SK-N-SH treated with all-trans-retinoic acid at 6 μM for 48 hours (cell line): ENCODE measurements around the gene STRBP.

Source experiments
- ARNTL ChIP-seq: fragments of 450-650 bp; formaldehyde crosslinking; IDR thresholded peaks from 2 replicates; pipeline ENCODE4 v1.5.0; 2020; ENCODE audit warnings: low read depth, mild to moderate bottlenecking, moderate library complexity, borderline replicate concordance
- CREB5 ChIP-seq: fragments of 250-450 bp; sonication (Bioruptor Pico); IDR thresholded peaks from 2 replicates; pipeline ENCODE4 v1.5.1; 2020; ENCODE audit warnings: low read depth, mild to moderate bottlenecking, moderate library complexity
- CSDC2 ChIP-seq: fragments of 250-450 bp; sonication (Bioruptor Pico); IDR thresholded peaks from 2 replicates; pipeline ENCODE4 v1.5.0; 2020; ENCODE audit warnings: mild to moderate bottlenecking, moderate library complexity
- ESRRG ChIP-seq: fragments of 250-450 bp; sonication (Bioruptor Pico); IDR thresholded peaks from 2 replicates; pipeline ENCODE4 v1.6.1; 2021; ENCODE audit warnings: mild to moderate bottlenecking
- GLIS3 ChIP-seq: fragments of 250-450 bp; sonication (Bioruptor Pico); IDR thresholded peaks from 2 replicates; pipeline ENCODE4 v1.5.0; 2020; ENCODE audit warnings: mild to moderate bottlenecking, moderate library complexity
- PPARA ChIP-seq: fragments of 250-450 bp; sonication (Bioruptor Pico); IDR thresholded peaks from 2 replicates; pipeline ENCODE4 v1.5.0; 2020; ENCODE audit warnings: mild to moderate bottlenecking, borderline replicate concordance
- TOX ChIP-seq: fragments of 250-450 bp; sonication (Bioruptor Pico); IDR thresholded peaks from 2 replicates; pipeline ENCODE4 v1.8.0; 2021; ENCODE audit warnings: mild to moderate bottlenecking, moderate library complexity, borderline replicate concordance
- ZFP3 ChIP-seq: fragments of 250-450 bp; sonication (Bioruptor Pico); IDR thresholded peaks from 2 replicates; pipeline ENCODE4 v1.5.0; 2020; ENCODE audit warnings: mild to moderate bottlenecking, moderate library complexity

DNA sequence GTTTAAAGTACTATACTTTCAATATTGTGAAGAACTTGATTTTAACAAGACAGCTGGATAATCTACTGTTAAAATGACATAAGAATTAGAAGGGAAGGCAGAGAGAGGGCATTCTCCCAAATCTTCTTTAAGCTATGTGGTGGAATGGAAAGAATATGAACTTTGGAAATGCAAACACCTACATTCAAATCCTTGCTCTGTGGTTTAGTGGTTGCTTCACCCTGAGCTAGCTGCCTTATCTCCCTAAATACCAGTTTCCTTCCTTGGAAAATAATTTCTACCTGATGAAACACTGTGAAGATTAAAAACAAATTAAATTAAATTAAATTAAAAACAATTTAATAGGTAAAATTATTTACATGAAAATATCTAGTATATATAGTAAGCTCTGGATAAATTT is 136.4 kb downstream of the STRBP start:
- TF ChIP-seq CSDC2 (no peak), ESRRG (CRISPR knock-in tag) (no peak), GLIS3 (CRISPR knock-in tag) (no peak), CREB5 (CRISPR knock-in tag) (no peak), TOX (CRISPR knock-in tag) (no peak), PPARA (CRISPR knock-in tag) (no peak), ARNTL (CRISPR knock-in tag) (no peak), ZFP3 (CRISPR knock-in tag) (no peak)
